Stimulated activated CD4-positive, alpha-beta T cell treated with anti-CD3 and anti-CD28 coated beads, Interleukin-2, amount 100 ng/mL, for 48 hours (primary cell): ENCODE results near the gene SLC30A3.
"Not testable (repeated sequence)": the region's sequence is repeated elsewhere in the genome, so short reads cannot be mapped to it uniquely, and the experiment has no call there.

Source experiments
- DNase-seq, 2 donors: peaks; one replicate each; pipeline ENCODE4 v3.0.0-alpha.2; 2020

SLC30A3 gene

DNA sequence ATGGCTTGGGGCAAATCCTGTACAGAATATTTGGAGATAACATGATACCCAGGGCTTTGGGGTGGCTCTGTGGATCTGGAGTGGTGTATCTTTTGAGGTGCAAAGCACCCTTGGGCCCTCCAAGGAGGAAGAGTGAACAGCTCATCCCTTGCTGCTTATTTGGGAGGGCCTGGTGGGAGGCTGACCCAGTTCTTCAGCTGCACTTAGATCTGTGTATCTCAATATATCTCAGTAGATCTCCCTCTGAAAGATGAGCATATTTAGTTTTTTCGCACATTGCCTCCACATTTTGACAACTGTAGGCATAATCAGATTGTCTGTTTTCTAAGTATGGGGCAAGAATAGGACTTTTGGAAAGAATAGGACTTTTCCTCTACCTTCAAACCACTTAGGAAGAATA is 22.1 kb upstream of the SLC30A3 start:
- DNase-seq, result no peak

DNA sequence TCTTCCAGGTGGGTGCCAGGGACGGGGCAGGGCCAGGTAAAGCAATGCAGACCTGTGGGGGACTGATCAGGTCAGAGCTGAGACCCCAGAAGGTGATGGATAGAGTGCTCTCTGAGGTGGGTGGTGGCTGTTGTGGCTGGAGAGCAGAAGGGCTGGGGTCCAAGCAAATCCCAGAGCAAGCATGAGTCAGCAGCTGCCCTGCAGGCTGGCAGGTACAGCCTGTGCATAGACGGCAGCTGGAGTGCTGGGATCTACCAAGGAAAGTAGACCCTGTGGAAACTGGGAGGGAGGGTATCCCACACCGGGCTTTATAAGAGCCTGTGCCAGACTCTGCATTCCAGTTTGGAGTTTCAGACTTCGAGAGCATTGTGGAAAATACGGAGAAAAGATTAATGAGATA is 20.0 kb upstream of the SLC30A3 start:
- no peak for DNase-seq

DNA sequence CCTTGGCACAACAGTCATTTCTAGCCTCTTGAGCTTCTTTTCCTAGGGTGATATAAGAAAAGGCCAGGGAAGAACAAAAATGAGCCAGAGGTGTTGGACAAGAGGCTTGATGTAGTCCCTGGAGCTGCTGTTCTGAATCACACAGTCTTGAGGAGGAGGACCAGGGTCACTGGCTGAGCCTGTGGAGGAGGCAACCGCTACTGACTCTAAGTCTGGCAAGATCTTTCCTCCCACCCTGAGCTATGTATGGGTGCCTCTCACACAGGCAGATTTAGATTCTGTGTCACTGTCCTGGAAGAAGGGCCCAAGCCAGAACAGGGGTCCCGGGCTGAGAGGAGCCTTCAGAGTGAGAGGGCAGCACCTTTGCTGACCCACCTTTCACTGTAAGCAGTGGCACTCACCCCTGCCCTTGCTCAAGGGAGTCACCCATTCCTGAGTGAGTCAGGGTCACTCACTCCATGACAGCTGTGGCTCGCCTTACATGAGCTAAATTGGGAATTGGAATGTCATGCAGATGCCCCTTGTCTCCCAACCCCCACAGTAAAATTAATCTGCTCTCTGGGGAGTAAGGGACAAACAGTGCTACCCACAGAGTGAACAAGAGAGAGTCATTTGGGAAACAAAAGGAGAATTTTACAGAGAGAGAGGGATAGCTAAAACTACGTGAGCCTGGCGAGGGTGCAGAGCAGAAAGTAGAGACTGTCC is 19.2 kb upstream of the SLC30A3 start, which contains the start of gene TRIM54:
Gene TRIM54 (plus strand): TSS at position 575 of the 705 bp plus-strand sequence. CDS start 303 bp downstream, outside the sequence.
- DNase-seq, result no peak

DNA sequence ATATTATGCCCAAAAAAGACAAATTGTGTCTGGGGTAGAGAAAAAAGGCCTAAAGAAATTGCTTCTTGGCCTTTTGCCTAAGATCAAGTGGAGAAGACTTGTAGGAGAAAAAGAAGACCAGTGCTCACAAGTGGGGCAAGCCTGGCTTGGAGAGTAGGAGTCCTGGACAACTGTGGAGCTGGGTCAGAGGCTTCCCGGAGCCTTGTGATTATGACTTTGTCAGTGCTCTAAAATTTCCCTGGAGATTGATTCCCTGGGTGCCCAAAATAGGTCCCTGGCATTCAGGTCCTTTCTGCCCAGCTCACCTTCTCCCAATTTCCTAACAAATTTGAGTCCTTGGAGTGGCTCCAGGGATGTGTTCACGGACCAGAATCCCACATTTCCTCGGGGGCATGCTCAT is 18.6 kb upstream of the SLC30A3 start:
- DNase-seq, result no peak

DNA sequence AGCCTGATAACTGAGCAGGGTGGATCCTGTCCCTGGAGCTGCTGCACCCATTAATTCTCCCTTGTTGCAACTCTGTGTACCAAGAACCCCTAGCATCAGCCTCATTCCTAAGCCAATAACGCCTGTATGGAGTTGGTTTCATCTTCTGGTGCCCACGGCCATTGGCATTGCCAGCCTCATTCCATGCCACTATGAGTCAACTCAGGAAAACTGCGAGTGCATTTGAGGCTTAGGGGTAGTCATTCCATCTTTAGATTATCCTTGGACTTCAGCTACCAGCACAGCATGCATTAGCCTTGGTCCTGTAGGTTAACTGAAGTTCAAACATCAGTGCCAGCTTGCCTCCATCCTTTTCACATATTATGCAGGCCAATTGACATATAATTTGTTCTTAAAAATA is 18.0 kb upstream of the SLC30A3 start:
- DNase-seq, result no peak

DNA sequence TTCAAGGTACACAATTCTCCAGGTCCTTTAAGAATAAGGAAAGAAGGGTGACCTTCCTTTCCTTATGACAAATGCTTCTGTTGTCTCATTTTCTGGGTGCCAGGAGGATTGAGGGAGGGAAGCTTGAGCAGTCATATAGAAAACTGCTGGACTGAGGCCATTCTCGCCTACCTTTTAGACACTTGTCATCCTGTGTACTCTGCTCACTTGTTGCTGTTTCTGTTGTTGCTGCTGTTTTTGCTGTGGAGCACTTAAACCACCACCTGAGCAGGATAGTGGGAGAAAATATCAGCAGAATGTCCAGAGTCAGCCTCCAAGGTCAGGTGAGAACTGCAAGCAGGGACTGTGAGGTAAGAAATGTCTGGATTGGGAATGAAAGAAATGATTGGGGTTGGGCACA is 15.2 kb upstream of the SLC30A3 start:
- DNase-seq, result no peak

DNA sequence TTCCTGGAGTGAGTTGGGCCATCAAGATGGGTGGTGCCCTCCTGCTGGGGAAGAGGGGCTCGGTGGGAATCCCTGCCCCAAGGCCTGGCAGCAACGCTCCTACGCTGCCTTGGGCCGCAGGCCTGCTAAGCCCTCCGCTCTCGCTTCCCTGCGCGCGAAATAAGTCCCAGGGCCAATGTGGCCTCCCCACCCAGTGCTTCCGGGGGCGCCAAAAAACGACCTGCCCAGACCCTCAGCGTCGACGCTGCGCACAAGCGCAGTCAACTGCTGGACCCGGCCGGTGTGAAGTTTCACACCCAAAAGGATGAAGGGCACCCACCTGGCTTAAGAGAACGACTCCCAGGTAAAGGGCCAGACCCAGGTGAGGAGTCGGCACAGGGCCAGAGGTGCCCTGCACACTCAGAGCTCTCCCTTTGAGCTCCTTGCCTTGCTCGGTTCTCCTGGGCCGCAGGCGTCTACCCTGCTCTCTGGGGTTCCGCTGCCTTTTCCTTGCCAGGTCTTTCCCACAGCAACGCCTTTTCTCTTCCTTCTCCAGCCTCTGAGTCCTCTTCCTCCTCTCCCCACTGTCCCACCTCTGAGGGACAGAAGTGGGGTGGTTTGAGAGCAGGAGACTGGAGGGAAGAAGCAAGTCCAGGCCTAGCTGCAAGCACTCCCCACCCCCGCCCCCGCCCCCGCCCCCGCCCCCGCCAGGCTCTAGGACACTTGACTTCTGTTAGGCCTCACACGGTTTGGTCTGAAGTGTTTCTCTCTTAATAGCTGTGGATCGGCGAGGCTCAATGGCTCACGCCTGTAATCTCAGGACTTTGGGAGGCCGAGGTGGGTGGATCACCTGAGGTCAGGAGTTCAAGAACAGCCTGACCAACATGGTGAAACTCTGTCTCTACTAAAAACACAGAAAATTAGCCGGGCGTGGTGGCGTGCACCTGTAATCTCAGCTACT is 12.6 kb upstream of the SLC30A3 start, which contains the start of gene DNAJC5G:
Gene DNAJC5G (plus strand): TSS at position 223 of the 940 bp plus-strand sequence. CDS start 1,296 bp downstream, outside the sequence.
- DNase-seq, result no peak

DNA sequence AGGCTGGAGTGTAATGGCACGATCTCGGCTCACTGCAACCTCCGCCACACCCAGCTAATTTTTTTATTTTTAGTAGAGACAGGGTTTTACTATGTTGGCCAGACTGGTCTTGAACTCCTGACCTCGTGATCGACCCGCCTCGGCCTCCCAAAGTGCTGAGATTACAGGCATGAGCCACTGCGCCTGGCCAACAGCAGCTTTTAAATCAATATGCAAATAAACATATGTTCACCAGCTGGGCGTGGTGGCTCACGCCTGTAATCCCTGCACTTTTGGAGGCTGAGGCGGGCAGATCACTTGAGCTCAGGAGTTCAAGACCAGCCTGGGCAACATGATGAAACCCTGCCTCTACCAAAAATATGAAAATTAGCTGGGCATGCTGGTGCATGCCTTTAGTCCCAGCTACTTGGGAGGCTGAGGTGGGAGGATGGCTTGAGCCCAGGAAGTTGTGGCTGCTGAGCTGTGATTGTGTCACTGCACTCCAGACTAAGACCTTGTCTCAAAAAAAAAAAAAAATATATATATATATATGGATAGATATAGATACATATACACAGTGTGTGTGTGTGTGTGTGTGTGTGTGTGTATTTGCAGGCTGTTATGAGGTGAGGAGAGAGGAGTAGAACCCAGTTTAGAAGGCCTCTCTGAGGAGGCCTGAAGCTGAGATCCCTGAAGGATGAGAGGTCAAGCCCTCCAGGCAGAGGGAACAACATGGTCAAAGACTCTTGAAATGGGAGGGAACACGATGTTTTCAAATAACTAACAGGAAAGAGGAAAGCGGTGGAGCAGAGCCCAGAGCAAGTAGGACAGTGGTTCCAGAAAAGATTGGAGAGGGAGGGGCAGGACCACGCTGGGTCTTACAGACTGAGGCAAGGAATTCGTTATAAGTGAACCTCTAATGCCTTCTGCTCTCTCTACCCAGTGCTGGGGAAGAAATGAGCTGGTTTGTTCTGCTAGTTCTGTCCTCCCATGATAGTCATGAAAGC is 10.0 kb upstream of the SLC30A3 start:
- not testable (repeated sequence) for DNase-seq

DNA sequence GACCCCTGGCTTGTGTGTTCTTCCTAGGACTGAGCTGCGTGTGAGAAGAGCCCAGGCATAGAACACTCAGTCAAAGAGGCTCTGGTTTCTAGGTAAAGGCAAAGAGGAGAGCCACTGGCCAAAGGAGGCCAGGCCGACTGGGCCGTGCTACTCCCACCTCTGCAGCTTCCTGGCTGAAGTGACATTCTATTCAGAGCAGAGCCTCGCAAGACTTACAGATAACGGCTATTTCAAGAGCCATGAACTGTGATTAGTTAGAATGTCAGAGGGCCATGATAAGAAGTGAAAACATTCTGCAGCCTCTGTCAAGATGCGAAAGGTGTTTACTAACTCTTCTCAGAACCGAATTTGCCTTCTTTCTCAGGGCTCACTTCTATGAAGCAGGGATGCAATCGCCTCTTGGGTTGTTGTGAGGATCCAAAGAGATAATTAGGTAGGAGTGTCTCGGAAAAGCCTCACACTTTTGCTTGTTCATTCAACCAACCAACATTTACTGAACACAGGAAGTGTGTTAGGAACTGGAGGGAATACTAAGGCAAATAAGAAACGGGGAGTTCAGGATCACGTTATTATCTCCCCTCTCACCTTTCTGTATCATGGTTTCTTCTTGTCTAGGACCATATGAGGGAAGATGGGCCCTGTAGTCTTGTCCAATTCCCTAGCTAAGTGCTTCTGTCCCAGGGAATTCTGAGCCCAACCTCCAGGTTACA is 8.9 kb upstream of the SLC30A3 start:
- no peak for DNase-seq

DNA sequence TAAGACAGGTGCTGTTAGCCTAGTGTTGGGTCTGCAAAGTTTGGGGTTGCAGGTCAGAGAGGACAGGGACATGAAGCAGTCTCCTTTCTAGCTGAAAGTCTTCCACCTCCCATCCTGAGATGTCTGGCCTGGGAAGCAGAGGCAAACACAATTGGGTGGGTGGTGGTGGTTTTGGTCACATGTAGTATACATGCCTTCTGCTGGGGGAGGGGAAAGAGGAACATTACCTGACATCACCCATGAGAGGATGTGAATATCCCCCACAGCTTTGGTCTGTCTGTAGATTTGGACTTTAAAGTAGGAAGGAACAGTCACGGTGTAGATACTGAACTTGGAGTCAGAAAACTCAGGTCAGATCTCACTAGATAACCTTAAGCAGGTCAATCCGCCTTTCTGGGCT is 7.8 kb upstream of the SLC30A3 start:
- no peak for DNase-seq

DNA sequence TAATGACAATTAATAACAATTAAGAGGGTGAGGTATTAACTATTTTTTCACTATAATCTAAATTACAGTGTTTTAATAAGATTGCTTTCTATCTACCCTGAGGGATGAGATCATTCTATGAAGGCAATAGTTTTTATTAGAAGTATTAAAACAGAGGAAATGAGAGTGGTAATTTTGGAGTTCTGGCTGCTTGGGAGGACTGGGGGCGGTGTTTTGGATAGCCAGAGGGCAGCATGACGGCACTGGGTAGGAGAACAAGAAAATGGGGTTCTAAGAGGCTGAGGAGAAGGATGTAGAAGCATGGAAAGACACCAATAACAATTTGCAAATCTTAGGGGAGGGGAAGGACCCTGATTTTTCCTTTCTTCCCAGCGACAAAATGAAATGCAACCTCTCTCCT is 7.3 kb upstream of the SLC30A3 start:
- DNase-seq, result no peak

DNA sequence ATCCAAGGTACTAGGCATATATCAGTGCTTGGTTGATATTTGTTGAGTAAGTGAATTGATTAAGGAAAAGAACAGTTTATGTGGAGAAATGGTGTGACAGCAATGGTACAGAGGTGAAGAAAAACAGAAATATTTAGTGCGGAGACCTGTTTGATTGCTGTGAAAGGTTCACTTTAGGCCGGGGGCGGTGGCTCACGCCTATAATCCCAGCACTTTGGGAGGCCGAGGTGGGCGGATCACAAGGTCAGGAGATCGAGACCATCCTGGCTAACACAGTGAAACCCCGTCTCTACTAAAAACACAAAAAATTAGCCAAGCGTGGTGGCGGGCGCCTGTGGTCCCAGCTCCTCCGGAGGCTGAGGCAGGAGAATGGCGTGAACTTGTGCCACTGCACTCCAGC is 5.4 kb upstream of the SLC30A3 start:
- not testable (repeated sequence) for DNase-seq

DNA sequence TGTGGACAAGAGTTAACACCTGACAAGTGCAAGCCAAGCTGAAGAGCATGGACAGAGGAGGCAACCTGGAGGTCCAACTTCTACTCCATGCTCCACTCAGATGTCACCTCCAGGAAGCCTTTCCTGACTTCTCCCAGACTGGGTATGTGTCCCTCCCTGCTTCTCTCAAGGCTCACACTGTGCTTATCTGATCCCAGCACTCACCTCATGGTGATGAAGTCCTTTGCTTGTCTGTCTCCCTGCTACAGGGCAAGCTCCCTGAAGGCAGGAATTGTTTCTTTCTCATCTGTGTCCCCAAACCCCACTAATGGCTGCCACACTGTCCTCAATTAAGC is 2.7 kb upstream of the SLC30A3 start:
- no peak for DNase-seq

DNA sequence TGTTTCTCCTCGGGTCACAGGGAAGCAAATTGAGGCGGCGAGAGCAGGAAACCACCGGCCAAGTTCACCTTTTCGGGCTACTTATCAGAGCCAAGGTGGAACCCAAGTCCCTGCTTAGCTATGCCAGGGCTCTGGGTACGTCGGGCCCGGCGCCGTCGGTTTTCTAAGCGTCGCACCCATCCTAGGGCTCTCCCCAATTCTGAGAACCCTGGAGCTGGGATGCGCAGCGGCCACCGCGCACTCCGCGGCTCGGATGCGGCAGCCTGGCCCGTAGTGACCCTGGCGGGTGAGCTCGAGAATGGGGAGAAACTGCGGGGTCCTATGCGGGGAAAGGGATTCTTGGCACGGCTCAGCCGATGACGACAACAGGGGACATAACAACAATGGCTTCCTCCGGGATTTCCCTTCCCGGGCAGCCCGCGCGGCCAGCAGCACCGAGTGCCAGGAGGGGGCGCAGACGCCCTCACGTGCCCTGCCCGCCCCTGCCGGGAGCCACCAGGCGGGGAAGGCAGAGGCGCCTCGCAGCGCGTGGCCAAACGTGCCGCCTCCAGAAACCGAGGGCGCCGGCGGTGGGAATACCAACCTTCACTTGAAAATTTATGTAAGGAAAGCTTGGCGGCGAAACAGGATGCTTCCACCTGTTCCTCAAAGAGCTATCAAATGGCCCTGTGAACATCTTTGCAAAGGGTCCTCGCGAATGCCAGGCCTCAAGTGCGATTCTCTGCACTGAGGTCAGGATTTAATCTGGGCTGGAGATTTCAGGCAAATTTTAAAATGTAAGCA is 2.1 kb upstream of the SLC30A3 start:
- DNase-seq, result peak; percentile 49 to 65

DNA sequence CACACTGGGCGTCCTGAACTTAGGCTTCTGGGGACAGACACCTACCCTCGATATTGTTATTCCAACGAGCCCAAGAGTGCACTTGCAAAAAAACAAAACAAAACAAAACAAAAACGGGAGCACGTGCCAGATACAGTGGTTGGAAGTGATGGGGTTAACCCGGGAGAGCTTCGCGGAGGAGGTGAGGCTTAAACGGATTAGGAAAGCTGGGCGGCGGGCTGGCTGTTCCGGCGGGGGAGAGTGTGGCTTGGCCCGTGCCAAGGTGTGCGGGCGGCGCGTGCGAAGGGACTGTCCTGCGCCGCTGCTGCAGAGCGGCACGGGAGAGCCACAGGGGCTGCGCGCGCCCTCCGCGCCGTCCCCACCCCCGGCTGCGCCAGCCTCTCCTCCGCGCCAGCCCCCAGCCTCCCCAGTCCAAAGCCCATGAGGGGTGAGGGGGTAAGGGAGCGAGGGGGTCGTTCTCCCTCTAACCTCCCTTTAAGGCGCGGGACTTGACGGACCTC is 1.5 kb upstream of the SLC30A3 start:
- DNase-seq, result no peak

DNA sequence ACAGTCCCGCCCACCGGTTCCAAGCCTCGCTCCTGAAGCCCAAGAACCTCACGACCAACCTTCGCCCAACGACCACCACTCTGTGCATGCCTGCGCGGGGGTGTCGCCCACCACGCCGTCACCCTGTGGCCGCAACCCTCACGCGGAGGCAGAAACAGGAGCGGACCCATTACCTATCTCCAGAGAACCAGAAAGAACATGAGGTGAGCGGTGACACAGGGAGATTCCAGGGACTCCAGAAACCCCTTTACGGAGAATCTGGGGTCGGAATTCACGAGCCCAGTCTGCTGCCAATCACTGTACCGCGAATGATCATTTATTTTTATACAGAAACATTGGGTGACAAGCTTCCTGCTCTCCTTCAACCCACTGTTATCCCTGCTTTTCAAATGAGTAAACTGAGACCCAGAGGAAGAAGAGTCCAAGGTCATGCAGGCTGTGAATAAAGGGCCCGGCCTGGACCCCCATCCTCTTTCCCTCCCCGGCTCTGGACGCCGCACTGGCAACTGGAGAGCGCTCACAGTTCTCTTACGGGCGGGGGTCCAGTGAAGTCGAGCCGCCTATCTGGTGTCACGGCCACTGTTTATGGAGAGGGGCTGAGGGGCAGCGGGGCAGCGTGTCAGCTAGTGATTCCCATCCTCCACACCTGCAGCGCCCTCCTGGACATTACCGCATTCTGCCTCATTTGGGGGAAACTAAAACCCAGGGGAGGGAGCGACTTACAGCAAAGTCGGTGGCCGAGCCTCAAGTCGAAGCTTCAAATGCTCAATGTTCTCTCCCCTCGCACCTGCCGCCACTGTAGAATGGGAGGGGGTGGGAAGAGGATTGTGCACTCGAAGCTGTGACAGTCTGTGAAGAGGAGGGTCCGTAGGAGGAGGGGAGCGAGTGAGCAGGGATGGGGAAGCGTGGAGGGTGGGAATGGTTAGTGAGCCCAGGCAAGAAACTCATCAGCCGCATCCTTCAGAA is 723 bp upstream of the SLC30A3 start:
- DNase-seq, result no peak

DNA sequence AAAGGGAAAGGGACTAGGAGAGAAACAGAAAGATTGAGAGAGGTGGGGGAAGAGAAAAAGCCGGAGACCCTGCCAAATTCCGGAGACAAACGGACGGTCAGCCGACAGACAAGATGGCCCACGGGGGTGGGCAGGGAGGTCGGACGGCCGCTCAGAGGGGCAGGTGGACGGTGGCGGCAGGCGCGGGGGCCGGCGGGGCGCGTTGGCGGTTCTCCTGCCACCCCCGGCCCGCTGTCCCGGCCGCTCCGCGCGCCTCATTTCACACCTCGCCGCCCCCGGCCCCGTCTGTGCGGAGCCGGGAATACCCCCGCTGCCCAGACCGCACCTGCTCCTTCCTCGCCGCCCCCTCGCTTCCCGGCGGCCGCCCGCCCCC is 935 bp downstream of the SLC30A3 start:
- DNase-seq, result no peak

DNA sequence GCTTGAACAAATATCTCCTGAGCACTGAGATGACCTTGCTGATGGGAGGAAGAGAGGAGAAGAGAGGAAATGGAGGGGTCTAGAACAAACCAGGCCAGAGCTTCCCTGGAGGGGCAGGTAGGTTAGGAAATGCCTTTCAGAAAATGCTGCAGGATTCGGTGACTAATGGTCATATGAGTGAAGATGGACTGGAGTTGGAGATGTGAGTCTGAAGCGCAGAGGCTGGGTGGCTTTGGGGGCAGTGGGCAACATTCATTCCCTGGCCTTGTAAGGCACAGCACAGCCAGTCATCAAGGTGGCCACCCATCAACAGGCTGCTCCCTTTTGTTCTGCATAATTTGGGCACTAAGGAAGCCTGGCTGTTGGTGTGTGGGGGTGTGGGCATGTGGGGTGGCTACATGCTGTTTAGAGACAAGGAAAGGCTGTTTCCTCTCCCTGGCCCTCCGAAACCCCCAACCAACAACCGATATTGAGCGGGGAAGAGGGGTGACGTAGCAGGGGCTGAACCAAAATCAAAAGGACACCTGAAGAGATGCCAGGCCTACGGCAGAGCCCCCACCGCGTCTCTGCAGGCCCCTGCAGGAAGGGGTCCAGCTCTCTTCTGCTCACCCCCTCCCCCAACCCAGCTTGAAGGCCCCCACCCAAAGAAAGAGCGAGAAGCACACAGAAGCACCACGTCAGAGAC is 1.5 kb downstream of the SLC30A3 start:
- DNase-seq, result no peak

DNA sequence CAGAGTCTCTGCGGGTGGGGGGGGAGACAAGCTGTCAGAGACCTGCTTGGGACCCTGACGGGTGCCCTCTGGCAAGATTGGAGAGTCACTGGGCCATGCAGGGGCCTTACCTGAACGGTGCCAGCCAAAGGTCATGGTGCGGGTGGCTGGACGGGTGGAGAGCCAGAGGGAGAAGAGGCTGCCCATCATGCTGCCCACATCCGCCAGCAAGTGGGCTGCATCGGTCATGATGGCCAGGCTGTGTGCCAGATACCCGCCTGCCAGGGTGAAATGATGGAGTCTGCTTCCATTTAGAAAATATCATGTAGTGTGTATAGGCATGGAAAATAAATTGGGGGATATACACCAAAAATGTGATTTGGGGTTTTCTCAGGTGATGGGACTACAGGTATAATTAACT is 4.8 kb downstream of the SLC30A3 start:
- DNase-seq, result no peak
